ENCODE data around the gene SLC2A4RG. TPM values are rescaled to one million over a fixed set of nuclear protein-coding genes. Genes with fewer than 3 reads are reported as not detected.

Gene SLC2A4RG
- total RNA-seq, 2 donors from 2014 or later = 69.3 to 108 TPM

GRCh38 chr20:63752411-63753101, 13.0 kb downstream of the SLC2A4RG start:
- Histone ChIP-seq H3K4me1 (ENCODE audit: control insufficient read depth, insufficient read depth, low read length) (no peaks in the 10 kb centered on the region), H3K36me3 (ENCODE audit: control insufficient read depth, insufficient read depth, low read length) (peaks cover 12% of the 10 kb centered on the region), H3K27ac (ENCODE audit: low read depth, low read length) (no peak overlapping the region), H3K9ac (ENCODE audit: extremely low read depth, low read length, poor library complexity, severe bottlenecking) (no peak overlapping the region), H3K9me3 (ENCODE audit: control insufficient read depth, low read length) (no peaks in the 10 kb centered on the region), H3K27me3 (ENCODE audit: control insufficient read depth, insufficient read depth, low read length, poor library complexity, severe bottlenecking) (no peaks in the 10 kb centered on the region), H3K4me3 (ENCODE audit: low read length) (no peak overlapping the region)
- H3K27me3 Mint-ChIP-seq (ENCODE audit: insufficient read depth) = no peaks in the 10 kb centered on the region
- DNase-seq = peak; percentile 67
- no peak overlapping the region for H3K27ac Mint-ChIP-seq
- H3K4me3 Mint-ChIP-seq = no peak overlapping the region
- H3K36me3 Mint-ChIP-seq (ENCODE audit: low read depth) = peaks cover 9% of the 10 kb centered on the region
- H3K4me1 Mint-ChIP-seq = peaks cover 6% of the 10 kb centered on the region
- H3K9me3 Mint-ChIP-seq = no peaks in the 10 kb centered on the region
- WGBS, 2 experiments (ENCODE audit: insufficient coverage in 1 of 2, insufficient read length in 1 of 2) = 92 to 99% methylated on average over 28 to 50 of the region's 50 CpGs
- peak; percentile 33 for TF ChIP-seq CTCF (conservative IDR thresholded peaks at IDR 0.05)

GRCh38 chr20:63753381-63753780, 13.8 kb downstream of the SLC2A4RG start:
- Mint-ChIP-seq H3K4me1 (peaks cover 6% of the 10 kb centered on the region), H3K27ac (no peak overlapping the region), H3K9me3 (peaks cover under 1% of the 10 kb centered on the region), H3K4me3 (no peak overlapping the region), H3K36me3 (ENCODE audit: low read depth) (peaks cover 12% of the 10 kb centered on the region), H3K27me3 (ENCODE audit: insufficient read depth) (no peaks in the 10 kb centered on the region)
- H3K27me3 ChIP-seq (ENCODE audit: control insufficient read depth, insufficient read depth, low read length, poor library complexity, severe bottlenecking) = no peaks in the 10 kb centered on the region
- no peaks in the 10 kb centered on the region for H3K4me1 ChIP-seq (ENCODE audit: control insufficient read depth, insufficient read depth, low read length)
- H3K9me3 ChIP-seq (ENCODE audit: control insufficient read depth, low read length) = no peaks in the 10 kb centered on the region
- no peak overlapping the region for H3K27ac ChIP-seq (ENCODE audit: low read depth, low read length)
- no peak for DNase-seq
- no peak overlapping the region for H3K9ac ChIP-seq (ENCODE audit: extremely low read depth, low read length, poor library complexity, severe bottlenecking)
- peaks cover 12% of the 10 kb centered on the region for H3K36me3 ChIP-seq (ENCODE audit: control insufficient read depth, insufficient read depth, low read length)
- no peak for TF ChIP-seq CTCF (conservative IDR thresholded peaks at IDR 0.05)
- 89 to 94% methylated on average over 10 to 13 of the region's 13 CpGs for WGBS, 2 experiments (ENCODE audit: insufficient coverage in 1 of 2, insufficient read length in 1 of 2)
- H3K4me3 ChIP-seq (ENCODE audit: low read length) = no peak overlapping the region

GRCh38 chr20:63754008-63754407, 14.4 kb downstream of the SLC2A4RG start:
- H3K9ac ChIP-seq (ENCODE audit: extremely low read depth, low read length, poor library complexity, severe bottlenecking) = no peak overlapping the region
- no peak overlapping the region for H3K4me3 Mint-ChIP-seq
- H3K27me3 ChIP-seq (ENCODE audit: control insufficient read depth, insufficient read depth, low read length, poor library complexity, severe bottlenecking) = no peaks in the 10 kb centered on the region
- no peak overlapping the region for H3K27ac ChIP-seq (ENCODE audit: low read depth, low read length)
- WGBS, 2 experiments (ENCODE audit: insufficient coverage in 1 of 2, insufficient read length in 1 of 2) = 81 to 84% methylated on average over 5 to 15 of the region's 16 CpGs
- no peak overlapping the region for H3K4me3 ChIP-seq (ENCODE audit: low read length)
- no peak overlapping the region for H3K27ac Mint-ChIP-seq
- peaks cover 2% of the 10 kb centered on the region for H3K9me3 Mint-ChIP-seq
- H3K36me3 Mint-ChIP-seq (ENCODE audit: low read depth) = peaks cover 13% of the 10 kb centered on the region
- H3K9me3 ChIP-seq (ENCODE audit: control insufficient read depth, low read length) = no peaks in the 10 kb centered on the region
- peaks cover 12% of the 10 kb centered on the region for H3K36me3 ChIP-seq (ENCODE audit: control insufficient read depth, insufficient read depth, low read length)
- TF ChIP-seq CTCF (conservative IDR thresholded peaks at IDR 0.05) = no peak
- no peaks in the 10 kb centered on the region for H3K4me1 ChIP-seq (ENCODE audit: control insufficient read depth, insufficient read depth, low read length)
- H3K4me1 Mint-ChIP-seq = peaks cover 6% of the 10 kb centered on the region
- H3K27me3 Mint-ChIP-seq (ENCODE audit: insufficient read depth) = no peaks in the 10 kb centered on the region
- DNase-seq = no peak
